Activated CD4-positive, alpha-beta T cell treated with anti-CD3 and anti-CD28 coated beads, Interleukin-2, Interleukin-4, amounts not matched to agents 100 ng/mL and 50 ng/mL, durations not matched to agents 16 hours and 8 hours (primary cell): ENCODE data around the gene PDE4DIP.
"Not testable (repeated sequence)": the region's sequence is repeated elsewhere in the genome, so short reads cannot be mapped to it uniquely, and the experiment has no call there.

Experiments used
- DNase-seq: peaks from one replicate; pipeline ENCODE4 v3.0.0-alpha.2; 2020; ENCODE audit warnings: low spot score

PDE4DIP gene

DNA sequence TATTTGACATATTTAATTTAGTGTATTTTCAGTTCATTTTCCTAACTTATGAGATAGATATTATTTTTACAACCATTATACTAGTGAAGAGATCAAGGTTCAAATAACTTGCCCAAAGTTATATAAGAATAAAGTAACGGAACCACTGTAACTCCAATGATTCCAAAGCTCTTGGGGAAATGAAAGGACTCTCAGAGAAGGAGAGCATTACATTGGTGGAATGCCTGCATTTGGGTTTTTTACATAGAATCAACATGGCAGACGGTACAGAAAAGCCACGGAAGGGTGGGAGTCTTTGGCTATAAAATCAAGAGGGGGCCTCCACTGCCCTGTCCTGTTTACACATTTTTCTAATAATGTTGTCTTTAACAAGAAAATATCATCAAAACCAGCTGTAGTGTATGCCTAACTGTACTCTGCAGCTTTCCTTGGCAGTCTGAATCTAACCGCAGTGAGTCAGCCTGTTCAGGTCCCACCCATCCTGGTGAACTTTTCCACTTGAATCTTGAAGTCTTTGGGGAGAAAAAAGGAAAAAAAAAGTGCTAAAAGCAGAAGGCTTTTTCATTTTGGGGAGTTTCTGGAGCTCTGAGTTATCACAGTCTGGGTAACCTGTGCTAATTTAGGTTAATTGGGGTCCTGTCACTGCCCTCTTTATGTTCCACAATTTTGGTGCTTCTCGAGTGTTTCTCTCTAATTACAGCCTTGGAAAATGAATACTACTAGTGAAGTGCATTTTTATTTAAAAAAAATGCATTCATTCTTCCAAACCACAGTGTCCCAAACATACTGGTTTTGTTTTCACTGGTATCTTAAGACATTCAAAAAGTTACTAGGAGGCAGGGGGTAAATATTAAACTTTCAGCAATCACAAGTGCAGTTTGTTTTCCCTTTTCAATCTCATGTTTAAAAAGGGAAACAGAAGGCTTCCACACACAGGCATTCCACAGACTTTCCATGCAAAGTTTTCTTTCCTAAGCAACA lies 30.5 kb downstream of the PDE4DIP start:
- not testable (repeated sequence) for DNase-seq

- DNase-seq = not testable (repeated sequence)
These were observed 35.7 kb downstream of the PDE4DIP start for GRCh38 chr1:148879812-148880416.

GRCh38 chr1:148881261-148881660 lies 37.0 kb downstream of the PDE4DIP start:
- not testable (repeated sequence) for DNase-seq

- DNase-seq = not testable (repeated sequence)
These were observed 41.0 kb downstream of the PDE4DIP start for GRCh38 chr1:148885219-148885618.

DNA sequence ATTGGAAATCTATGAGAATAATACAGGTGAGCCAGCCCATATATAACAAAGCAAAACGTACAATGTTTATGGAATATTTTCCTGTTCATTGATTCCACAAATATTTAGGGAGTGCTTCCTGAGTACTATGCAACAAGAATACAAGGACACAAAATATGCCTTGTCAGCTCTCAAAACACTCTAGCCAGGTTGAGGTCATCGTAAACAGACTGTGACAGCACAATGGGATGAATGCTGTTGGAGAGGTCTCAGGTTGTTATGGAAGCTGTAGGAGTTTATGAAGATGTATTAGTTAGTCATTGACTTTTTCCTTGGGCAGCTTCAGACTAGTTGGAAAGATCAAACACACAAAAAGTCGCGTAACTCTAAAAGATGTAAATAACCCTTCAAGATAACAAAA lies 42.1 kb downstream of the PDE4DIP start:
- not testable (repeated sequence) for DNase-seq

DNA sequence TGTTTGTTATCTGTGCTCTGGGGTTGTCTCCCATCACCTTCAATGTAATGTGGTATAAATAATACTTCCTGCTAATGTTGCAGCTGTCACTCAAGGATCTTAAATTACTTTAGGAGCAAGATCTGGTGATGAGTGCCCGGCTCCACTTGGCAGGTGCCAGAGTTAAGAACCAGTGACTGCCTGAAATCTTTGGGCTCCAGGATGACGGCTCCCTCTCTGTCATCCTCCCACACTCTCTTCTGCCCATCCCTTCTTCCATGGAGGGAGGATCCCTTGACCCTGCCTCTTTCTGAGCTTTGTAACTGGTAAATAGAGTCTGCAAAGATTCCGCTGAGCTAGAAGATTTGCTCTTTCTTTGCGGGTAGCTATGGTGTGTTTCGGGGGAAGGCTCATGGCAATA lies 44.4 kb downstream of the PDE4DIP start:
- DNase-seq = not testable (repeated sequence)

- not testable (repeated sequence) for DNase-seq
These were observed 45.2 kb downstream of the PDE4DIP start for GRCh38 chr1:148889267-148890074.

- DNase-seq = not testable (repeated sequence)
These were observed 45.9 kb downstream of the PDE4DIP start for GRCh38 chr1:148890075-148890568.

DNA sequence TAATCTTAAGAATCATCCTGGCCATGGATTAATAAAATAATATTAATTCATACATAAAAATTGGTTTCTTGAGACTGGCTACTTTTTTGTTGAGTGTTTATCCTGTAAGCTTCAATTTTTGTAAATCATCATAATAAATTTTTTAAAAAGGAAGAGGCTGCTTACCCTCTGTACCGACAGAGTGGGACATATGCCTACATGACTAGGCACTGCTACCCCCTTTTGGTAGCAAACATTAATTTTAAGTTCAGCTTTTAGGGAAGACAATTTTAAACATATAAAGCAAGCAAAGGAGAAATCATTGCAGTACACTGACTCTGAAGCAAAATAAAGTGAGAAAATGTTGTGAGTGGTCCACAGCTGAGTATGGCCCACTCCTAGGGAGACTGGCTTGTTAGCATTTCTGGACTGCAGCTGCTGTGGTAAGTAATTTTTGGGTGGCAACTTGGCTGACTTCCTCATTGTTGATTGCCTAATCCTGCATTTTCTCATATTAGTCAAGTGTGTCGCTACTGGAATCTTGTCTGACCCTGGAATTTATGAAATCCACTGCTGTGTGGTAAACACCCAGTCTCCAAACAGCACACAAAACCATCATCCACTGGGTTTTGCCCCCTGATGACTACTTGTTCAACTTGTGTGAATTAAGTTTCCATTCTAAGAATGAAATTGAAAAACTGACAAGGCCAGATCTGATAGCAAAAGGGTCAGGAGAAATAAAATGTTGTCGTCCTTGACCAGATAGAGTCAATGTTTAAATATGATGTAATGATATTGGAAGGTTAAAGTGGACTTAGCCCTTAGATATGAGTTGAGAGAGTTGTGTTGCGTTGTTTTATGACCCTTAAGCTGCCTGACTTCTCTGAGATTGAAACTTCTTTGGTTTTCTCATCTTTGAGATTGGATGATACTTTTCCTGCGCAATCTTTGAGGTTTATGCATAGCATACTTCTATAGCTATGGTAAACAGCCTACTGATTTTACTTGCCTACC lies 50.4 kb downstream of the PDE4DIP start:
- DNase-seq = not testable (repeated sequence)

GRCh38 chr1:148900026-148900425 lies 55.8 kb downstream of the PDE4DIP start:
- not testable (repeated sequence) for DNase-seq

GRCh38 chr1:148900691-148901090 lies 56.5 kb downstream of the PDE4DIP start:
- DNase-seq = not testable (repeated sequence)

DNA sequence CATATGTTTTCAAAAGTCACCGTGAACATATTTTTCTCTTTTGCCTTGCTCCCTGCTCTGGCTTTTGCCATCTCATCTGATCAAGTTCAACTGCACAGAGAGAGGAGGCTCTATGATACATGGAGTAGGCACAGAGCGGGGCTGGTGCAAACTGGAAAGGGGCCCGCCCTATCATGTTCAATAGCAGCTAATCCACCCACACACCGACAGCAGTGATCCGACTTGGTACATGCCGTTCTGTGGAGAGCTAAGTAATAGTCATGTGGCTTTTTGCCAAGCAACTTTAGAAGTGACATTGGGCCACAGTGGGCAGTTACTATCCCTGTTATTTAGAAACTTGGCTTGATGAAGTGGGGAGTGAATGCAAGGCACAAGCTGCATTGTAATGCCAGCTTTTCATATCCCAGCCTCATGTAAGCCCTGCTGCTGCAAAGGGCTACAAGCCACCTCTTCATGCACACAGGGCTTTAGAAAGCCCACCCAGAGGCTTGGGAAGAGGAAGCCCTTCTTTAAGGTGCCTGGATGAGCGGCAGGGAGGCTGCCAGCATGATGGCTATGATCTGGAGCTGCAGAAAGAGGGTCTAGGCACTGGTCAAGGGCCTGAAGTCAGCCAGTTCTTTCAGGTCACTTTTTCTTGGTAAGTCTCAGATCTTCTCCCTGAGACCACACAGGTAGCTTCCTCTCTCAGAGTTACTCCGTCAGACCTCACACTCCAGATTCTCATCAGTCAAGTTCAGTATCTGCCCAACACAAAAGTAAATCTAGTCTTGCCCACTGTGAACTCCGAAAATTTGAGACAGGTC lies 57.1 kb downstream of the PDE4DIP start:
- not testable (repeated sequence) for DNase-seq

DNA sequence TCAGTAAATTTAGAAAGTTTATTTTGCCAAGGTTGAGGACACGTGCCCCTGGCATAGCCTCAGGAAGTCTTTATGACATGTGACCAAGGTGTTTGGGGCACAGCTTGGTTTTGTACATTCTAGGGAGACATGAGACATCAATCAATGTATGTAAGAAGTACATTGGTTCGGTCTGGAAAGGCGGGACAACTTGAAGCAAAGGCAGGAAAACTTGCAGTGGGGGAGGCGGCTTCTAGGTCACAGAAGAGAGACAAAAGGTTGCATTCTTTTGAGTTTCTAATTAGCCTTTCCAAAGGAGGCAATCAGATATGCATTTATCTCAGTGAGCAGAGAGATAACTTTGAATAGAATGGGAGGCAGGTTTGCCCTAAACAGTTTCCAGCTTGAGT lies 57.7 kb downstream of the PDE4DIP start:
- DNase-seq = not testable (repeated sequence)

GRCh38 chr1:148909219-148909826 lies 65.1 kb downstream of the PDE4DIP start:
- DNase-seq = not testable (repeated sequence)

DNA sequence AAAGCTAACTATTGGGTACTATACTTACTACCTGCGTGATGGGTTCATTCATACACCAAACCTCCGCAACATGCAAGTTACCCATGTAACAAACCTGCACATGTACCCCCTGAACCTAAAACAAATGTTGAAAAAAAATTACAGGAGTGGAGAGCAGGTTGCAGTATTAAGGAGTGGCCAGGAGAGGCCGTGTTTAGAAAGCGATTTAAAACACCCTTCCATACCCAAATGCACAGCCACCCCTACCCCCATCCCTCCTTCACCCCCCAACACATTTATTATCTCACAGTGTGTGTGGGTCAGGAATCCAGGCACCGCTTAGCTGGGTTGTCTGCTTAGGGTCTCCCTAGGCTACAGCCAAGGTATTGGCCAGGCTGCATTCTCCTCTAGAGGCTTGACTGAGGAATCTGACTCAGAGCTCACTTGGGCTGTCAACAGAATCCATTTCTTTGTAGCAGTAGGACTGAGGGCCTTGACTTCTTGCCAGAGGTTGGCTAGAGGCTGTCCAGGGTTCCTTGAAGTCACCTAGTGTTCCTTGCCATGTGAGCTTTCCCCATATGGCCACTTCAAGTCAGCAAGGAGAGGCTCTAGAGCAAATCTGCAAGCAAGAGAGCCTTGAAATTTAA lies 67.2 kb downstream of the PDE4DIP start:
- not testable (repeated sequence) for DNase-seq

- not testable (repeated sequence) for DNase-seq
These were observed 72.0 kb downstream of the PDE4DIP start for GRCh38 chr1:148916222-148916621.

- not testable (repeated sequence) for DNase-seq
These were observed 72.6 kb downstream of the PDE4DIP start for GRCh38 chr1:148916695-148917348.

- DNase-seq = not testable (repeated sequence)
These were observed 74.7 kb downstream of the PDE4DIP start for GRCh38 chr1:148918836-148919447.
